NCI-H187 treated with DMSO at 0.1 percent for 48 hours (cell line): ENCODE data around the gene SIRT4.
"Not testable (repeated sequence)": the region's sequence is repeated elsewhere in the genome, so short reads cannot be mapped to it uniquely, and the experiment has no call there.

Source experiments
- DNase-seq: peaks from one replicate; lab custom pipeline; 2025; lab: John Stamatoyannopoulos, UW

The SIRT4 gene

GRCh38 chr12:120301962-120302815 is at the start of gene SIRT4:
SIRT4 (plus strand) TSS chr12:120302321; CDS start chr12:120303562, 1,241 bp downstream.
- DNase-seq, result peak; percentile 78

GRCh38 chr12:120253313-120253712 is 48.8 kb upstream of the SIRT4 start:
- not testable (repeated sequence) for DNase-seq

- no peak for DNase-seq
These were observed 47.3 kb upstream of the SIRT4 start for GRCh38 chr12:120254809-120255208.

- DNase-seq, result no peak
These were observed 44.9 kb upstream of the SIRT4 start for GRCh38 chr12:120257041-120257821.

GRCh38 chr12:120258323-120258896 is 43.7 kb upstream of the SIRT4 start:
- no peak for DNase-seq

GRCh38 chr12:120259418-120260202 is 42.5 kb upstream of the SIRT4 start:
- no peak for DNase-seq

- DNase-seq, result no peak
These were observed 41.5 kb upstream of the SIRT4 start for GRCh38 chr12:120260607-120261006.

GRCh38 chr12:120261951-120262851 is 39.9 kb upstream of the SIRT4 start:
- DNase-seq, result no peak

- no peak for DNase-seq
These were observed 39.0 kb upstream of the SIRT4 start for GRCh38 chr12:120262852-120263747.

- no peak for DNase-seq
These were observed 38.4 kb upstream of the SIRT4 start for GRCh38 chr12:120263748-120264085.

GRCh38 chr12:120264086-120264903 is 37.8 kb upstream of the SIRT4 start:
- no peak for DNase-seq

GRCh38 chr12:120264904-120265472 is 37.1 kb upstream of the SIRT4 start:
- no peak for DNase-seq

GRCh38 chr12:120265473-120266179 is 36.5 kb upstream of the SIRT4 start, which contains the start of gene PXN:
PXN (minus strand) TSS chr12:120265730; CDS start chr12:120265629, 101 bp downstream.
- DNase-seq, result peak; percentile 18

- no peak for DNase-seq
These were observed 35.8 kb upstream of the SIRT4 start for GRCh38 chr12:120266180-120266870.

GRCh38 chr12:120267736-120268135 is 34.4 kb upstream of the SIRT4 start:
- DNase-seq, result no peak

GRCh38 chr12:120276734-120277133 is 25.4 kb upstream of the SIRT4 start:
- no peak for DNase-seq
